KOPT-K1 (cell line): ENCODE results near the gene DEAF1.

Source experiments
- H3K27ac ChIP-seq: fragments of 200-600 bp; sonication (generic); 2 replicates; pipeline ENCODE4 v1.5.1; 2016; ENCODE audit warnings: antibody characterized with exemption, mild to moderate bottlenecking, low read depth, low read length; ENCODE audit not compliant: poor library complexity, severe bottlenecking
- H3K36me3 ChIP-seq: fragments of 200-600 bp; sonication (generic); 2 replicates; pipeline ENCODE4 v1.5.1; 2017; ENCODE audit warnings: antibody characterized with exemption, mild to moderate bottlenecking, low read length, moderate library complexity; ENCODE audit not compliant: insufficient read depth
- H3K9me3 ChIP-seq: fragments of 200-600 bp; sonication (generic); 2 replicates; pipeline ENCODE4 v1.5.1; 2017; ENCODE audit warnings: antibody characterized with exemption, low read length, mild to moderate bottlenecking; ENCODE audit not compliant: insufficient read depth, poor library complexity, severe bottlenecking

Gene DEAF1

GRCh38 chr11:639332-639955 lies 55.6 kb downstream of the DEAF1 start:
- H3K36me3 ChIP-seq: peaks cover 33% of the 10 kb centered on the region; the same call in 1 of the 2 replicates
- no peaks in the 10 kb centered on the region for H3K9me3 ChIP-seq
- no peak overlapping the region for H3K27ac ChIP-seq

GRCh38 chr11:638631-639331 lies 56.2 kb downstream of the DEAF1 start:
- Histone ChIP-seq H3K27ac (no peak overlapping the region), H3K9me3 (no peaks in the 10 kb centered on the region), H3K36me3 (peaks cover 26% of the 10 kb centered on the region; the same call in 1 of the 2 replicates)

DNA sequence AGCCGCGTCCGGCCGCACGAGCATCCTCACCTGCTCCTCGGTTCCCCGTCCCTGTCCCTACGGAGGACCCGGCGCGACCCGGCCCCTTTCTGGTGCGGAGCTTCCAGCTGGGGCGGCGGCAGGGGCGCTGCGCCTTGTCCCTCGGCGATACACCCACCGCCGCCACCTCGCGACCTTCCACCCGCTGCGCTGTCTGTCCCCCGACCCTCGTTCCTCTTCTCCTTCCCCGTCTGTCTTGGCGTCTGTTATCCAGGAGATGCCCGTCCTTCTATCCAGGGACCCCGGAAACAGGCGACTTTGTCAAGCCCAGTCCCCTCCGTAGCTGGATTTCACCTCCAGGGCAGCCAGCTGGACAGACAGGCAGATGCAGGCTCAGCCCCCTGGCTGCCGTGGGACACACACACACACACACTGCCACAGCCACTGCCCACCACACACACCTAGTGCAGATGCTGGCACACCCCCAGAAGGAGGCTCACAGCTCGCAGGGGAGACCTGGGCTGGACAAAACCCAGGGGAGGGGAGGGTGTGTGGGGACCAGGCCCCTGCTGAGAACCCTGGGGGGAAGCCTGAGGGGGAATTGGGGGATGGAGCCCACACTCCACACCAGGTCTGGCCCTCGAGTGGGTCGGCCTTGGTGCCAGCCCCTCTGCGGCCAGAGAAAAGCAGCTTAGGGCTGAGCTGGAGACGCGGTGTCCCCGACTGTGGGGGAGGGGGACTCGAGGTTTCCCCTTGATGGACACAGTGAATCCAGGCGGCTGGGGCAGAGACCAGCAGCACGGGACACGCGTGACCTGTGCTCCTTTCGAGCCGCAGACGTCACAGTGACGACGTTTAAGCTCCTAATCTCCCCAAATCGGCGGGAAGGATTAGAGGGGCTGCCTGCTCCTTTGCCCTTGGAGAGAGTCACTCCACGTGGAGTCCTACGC lies 57.2 kb downstream of the DEAF1 start:
- Histone ChIP-seq H3K9me3 (no peaks in the 10 kb centered on the region), H3K36me3 (peaks cover 21% of the 10 kb centered on the region; the same call in 1 of the 2 replicates), H3K27ac (no peak overlapping the region)

DNA sequence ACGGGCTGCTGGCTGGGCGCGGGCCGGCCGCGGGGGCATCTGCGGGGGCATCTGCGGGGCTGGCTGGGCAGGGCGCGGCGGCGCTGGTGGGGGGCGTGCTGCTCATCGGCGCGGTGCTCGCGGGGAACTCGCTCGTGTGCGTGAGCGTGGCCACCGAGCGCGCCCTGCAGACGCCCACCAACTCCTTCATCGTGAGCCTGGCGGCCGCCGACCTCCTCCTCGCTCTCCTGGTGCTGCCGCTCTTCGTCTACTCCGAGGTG lies 57.8 kb downstream of the DEAF1 start:
- peaks cover 18% of the 10 kb centered on the region; the same call in 1 of the 2 replicates for H3K36me3 ChIP-seq
- H3K27ac ChIP-seq: no peak overlapping the region
- no peaks in the 10 kb centered on the region for H3K9me3 ChIP-seq

GRCh38 chr11:636511-637332 lies 58.3 kb downstream of the DEAF1 start, which contains the start of gene DRD4:
DRD4 (plus strand) TSS chr11:637269; CDS start chr11:637305, 36 bp downstream.
- Histone ChIP-seq H3K27ac (no peak within 1 kb of the TSS), H3K36me3 (peaks cover 17% of the 10 kb centered on the region)

GRCh38 chr11:635945-636510 lies 59.0 kb downstream of the DEAF1 start:
- Histone ChIP-seq H3K9me3 (no peaks in the 10 kb centered on the region), H3K27ac (no peak overlapping the region), H3K36me3 (peaks cover 14% of the 10 kb centered on the region)

More at GRCh38 chr11:636511-637332, 58.3 kb downstream of the DEAF1 start, which contains the start of gene DRD4:
- H3K9me3 ChIP-seq: no peaks in the 10 kb centered on the region

GRCh38 chr11:630871-631270 lies 64.2 kb downstream of the DEAF1 start:
- peaks cover 5% of the 10 kb centered on the region; the same call in 1 of the 2 replicates for H3K36me3 ChIP-seq
- no peaks in the 10 kb centered on the region for H3K9me3 ChIP-seq

GRCh38 chr11:629237-629583 lies 65.8 kb downstream of the DEAF1 start:
- H3K9me3 ChIP-seq: no peaks in the 10 kb centered on the region
- H3K36me3 ChIP-seq: peaks cover 5% of the 10 kb centered on the region; the same call in 1 of the 2 replicates
- no peak overlapping the region for H3K27ac ChIP-seq

More at GRCh38 chr11:630871-631270, 64.2 kb downstream of the DEAF1 start:
- no peak overlapping the region for H3K27ac ChIP-seq

- Histone ChIP-seq H3K9me3 (no peaks in the 10 kb centered on the region), H3K36me3 (peaks cover 5% of the 10 kb centered on the region; the same call in 1 of the 2 replicates), H3K27ac (no peak overlapping the region)
These were observed 67.0 kb downstream of the DEAF1 start for GRCh38 chr11:628056-628455.

DNA sequence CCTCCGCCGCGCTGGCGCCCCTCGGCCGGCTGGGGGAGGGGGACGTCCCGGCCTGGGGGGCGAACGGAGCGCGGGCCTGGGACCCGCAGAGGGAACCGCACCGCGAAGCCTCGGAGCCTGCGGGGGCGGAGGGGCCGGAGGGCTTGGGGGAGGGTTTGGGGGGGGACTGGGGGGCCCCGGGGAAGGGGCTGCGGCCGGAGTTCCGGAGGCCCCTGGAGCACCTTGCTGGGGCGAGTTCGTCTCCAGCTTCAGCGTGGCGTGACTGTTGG lies 67.8 kb downstream of the DEAF1 start:
- H3K36me3 ChIP-seq: peaks cover 5% of the 10 kb centered on the region
- H3K9me3 ChIP-seq: no peaks in the 10 kb centered on the region
- H3K27ac ChIP-seq: no peak overlapping the region

DNA sequence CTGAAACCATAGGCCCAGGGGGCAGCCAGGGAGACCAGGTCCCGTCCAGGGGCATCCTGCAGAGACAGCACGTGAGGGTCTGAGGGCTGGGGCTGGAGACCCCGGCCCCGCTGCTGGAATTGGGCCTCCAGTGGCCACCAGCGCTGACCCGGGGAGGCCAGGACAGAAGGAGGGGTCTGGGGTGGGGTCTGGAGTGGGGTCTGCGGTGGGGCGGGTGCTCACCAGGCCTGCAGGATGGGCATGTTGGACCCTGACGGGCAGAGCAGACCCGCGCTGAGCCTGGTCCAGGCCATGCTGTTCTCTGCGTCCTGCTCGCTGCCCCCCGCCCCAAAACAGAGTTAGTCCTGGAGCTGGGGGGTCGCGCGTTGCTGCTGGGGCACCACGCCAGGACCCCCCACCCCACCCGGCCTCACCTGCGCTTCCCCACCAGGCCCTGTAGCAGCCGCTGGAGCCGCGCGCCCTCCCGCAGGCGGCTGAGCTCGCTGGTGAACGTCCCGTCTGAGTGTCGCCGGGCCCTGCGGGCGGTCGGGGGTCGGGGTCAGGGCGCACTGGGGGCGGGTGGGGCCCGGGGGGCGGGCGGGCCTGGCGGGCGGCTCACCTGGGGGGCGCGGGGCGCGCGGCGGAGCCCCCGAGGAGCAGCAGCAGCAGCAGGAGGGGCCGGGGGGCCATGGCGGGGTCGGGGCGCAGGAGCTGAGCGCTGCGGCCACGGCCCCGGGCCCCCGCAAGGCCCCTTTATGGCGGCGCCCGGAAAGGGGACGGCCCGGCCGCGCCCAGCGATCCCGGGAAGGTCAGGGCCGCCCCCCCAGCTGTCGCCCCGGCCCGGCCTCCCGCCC lies 68.3 kb downstream of the DEAF1 start, which contains the start of gene SCT:
Gene SCT (minus strand): TSS at position 707 of the 833 bp plus-strand sequence. CDS start 38 bp downstream, at position 669.
- no peak within 1 kb of the TSS for H3K27ac ChIP-seq
- H3K36me3 ChIP-seq: no peaks in the 10 kb centered on the region; the same call in none of the 2 replicates
- no peaks in the 10 kb centered on the region for H3K9me3 ChIP-seq

DNA sequence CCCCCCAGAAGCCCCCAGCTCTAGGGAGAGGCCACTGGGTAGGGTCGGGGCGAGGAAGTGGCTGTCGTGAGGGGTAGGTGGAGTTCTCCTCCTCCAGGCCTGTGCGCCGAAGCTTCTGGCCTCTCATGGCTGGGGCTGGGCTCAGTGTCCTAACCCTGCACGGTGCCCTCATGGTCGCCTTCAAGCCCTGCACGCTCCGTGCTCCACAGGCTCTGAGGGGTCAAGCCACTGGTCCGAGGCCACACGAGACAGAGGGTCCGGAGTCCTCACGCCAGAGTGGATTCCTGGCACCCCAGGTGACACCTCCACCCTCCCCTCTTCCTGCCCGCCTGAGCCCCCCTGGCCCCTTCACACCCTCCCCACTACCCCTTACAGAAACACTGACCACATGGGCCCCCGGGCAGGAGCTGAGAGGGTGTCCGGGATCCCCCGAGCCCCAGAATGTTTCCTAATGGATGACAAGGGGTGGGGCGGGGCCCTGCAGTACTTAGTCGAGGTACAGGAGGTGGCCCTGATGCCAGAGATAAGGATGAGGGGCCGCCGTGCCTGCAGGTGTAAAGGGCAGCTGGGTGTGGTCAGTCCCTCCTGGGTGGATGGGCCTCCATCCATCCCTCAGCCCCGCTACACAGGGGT lies 69.3 kb downstream of the DEAF1 start:
- Histone ChIP-seq H3K27ac (no peak overlapping the region), H3K36me3 (no peaks in the 10 kb centered on the region; the same call in 1 of the 2 replicates), H3K9me3 (no peaks in the 10 kb centered on the region)
